Astrocyte of the cerebellum (primary cell): Measurements from ENCODE around the gene TPST1.

ENCODE experiments used
- DNase-seq: peaks from one replicate; pipeline ENCODE4 v3.0.0-alpha.2; 2011; ENCODE audit warnings: low read depth
- H3K4me3 ChIP-seq: 2 replicates; pipeline ENCODE4 v1.5.1; 2011; ENCODE audit warnings: mild to moderate bottlenecking, low read depth, low read length, moderate library complexity
- CTCF ChIP-seq: IDR thresholded peaks from 2 replicates; pipeline ENCODE4 v1.5.1; 2012; ENCODE audit warnings: low read length, low read depth, moderate library complexity, mild to moderate bottlenecking; ENCODE audit errors: missing control alignments
- in situ Hi-C: cut with HindIII; loops from 2 replicates; pipeline ENCODE4 v1.10.0; 2017; ENCODE audit warnings: low sequenced_read_pairs

TPST1 gene

DNA sequence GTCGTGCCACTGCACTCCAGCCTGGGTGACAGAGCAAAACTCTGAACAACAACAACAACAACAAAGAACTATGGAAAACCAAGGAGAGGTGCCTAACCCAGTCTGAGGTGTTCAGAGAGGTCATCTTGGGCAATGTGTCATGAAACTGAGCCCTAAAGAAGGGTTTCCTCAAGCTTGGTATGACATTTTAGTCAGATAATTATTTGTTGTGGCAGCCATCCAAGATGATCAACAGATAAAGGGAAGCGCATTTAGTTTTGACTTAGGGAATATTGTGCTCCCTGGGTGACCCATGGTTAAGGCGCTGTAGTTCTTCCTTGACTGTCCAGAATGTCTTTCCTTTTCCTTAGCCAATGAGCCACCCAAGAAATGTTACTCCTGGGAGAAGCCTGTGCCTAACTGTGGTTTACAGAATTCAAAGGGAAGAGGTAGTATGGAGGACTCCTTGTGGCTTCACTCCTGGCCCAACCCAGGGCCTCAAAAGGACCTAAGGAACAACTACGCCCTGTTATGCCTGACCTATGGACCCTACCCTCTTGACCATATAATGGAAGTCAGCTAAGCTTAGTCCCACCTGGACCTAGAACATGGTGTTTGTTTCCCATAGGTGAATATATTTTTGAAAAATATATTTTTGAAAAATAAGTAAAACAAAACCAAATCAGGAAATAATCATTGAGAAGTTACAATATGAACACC lies 42.4 kb downstream of the TPST1 start:
- H3K4me3 ChIP-seq: no peak overlapping the region
- DNase-seq: no peak
- in situ Hi-C loops: no loop called here
- no peak for TF ChIP-seq CTCF

DNA sequence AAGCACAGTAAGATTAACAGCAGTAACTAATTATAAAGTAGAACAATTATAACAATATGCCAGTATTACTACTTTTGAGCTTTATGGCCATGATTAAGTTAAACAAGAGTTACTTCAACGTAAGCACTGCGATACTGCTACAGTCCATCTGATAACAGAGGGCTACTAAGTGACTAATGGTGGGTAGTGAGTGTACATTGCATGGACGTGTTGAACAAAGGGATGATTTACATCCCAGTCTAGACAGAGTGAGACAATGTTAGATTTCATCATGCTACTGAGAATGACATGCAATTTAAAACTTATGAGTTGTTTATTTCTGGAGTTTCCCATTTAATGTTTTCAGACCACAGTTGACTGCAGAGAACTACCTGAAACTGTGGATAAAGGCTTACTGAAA lies 45.6 kb downstream of the TPST1 start:
- in situ Hi-C loops: no loop called here
- no peak for TF ChIP-seq CTCF
- H3K4me3 ChIP-seq: no peak overlapping the region
- no peak for DNase-seq

GRCh38 chr7:66255534-66256100 lies 50.5 kb downstream of the TPST1 start:
- TF ChIP-seq CTCF: no peak
- H3K4me3 ChIP-seq: no peak overlapping the region
- in situ Hi-C loops: no loop called here
- DNase-seq: peak; percentile 18

DNA sequence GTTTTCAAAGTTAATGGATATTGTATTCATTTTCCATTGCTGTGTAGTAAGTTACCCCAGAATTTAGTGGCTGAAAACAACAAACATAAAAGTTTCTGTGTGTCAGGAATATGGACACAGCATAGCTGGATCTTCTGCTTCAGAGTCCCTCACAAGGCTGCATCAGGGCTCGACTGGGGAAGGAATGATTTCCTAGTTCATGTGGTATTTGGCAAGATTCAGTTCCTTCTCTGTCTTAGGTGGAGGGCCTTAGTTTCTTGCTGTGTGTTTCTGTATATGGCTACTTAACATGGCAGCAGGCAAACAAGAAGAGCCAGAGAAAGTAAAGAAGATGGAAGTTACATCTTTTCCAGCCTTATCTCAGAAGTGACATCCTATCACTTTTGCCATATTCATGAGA lies 51.1 kb downstream of the TPST1 start:
- in situ Hi-C loops: no loop called here

DNA sequence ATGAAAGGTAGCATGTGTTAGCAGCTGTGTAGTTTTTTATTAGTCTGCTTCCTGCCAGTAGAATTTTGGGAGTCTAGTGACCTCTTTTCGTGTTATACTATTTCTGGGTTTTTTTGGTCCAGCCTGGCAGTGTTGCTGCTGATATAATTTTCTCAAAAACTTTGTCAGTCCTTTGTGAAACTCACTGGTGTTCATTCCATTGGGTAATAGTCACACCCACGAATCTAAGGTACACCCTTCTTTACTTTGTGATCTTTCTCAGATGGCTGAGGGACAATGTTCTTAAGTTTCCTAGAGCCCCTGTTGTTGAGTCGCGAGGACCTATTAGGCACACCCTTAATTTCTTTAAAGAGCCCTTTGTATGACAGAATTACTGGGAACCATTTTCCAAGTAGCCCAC lies 52.3 kb downstream of the TPST1 start:
- in situ Hi-C loops: no loop called here
- no peak for DNase-seq
- no peak overlapping the region for H3K4me3 ChIP-seq
- TF ChIP-seq CTCF: no peak

More for the DNA sequence above, 51.1 kb downstream of the TPST1 start:
- DNase-seq: no peak
- TF ChIP-seq CTCF: no peak
- H3K4me3 ChIP-seq: no peak overlapping the region

DNA sequence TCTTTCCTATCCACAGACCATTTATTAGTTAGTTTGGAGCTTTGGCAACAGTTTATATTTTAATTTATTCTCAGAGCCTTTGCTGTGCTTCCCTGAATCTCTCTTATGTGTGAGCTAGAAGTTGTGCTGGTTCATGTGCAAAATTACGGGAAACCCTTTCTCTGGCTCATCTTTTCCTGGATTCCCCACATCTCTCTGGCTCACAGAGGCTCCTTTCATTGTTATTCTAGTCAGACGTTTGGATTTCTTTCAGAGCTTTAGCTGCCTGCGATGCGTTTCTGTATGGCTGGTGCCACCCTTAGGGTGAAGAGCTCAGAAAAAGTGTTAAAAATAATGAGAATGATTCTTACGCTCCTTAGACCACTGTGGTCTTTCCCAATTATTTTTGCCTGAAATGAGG lies 53.3 kb downstream of the TPST1 start:
- no peak overlapping the region for H3K4me3 ChIP-seq
- no peak for DNase-seq
- TF ChIP-seq CTCF: no peak
- in situ Hi-C loops: no loop called here
